GM18508 (cell line): ENCODE measurements around the gene LHX3.

Source experiments
- ATAC-seq: cut with Tn5 transposase; IDR thresholded peaks from one replicate; pipeline ENCODE4 v1.9.1; 2021; ENCODE audit warnings: moderate number of reproducible peaks; ENCODE audit not compliant: insufficient read depth, unreplicated experiment

The LHX3 gene

GRCh38 chr9:136211006-136211405 is 6.1 kb upstream of the LHX3 start:
- no peak for ATAC-seq

DNA sequence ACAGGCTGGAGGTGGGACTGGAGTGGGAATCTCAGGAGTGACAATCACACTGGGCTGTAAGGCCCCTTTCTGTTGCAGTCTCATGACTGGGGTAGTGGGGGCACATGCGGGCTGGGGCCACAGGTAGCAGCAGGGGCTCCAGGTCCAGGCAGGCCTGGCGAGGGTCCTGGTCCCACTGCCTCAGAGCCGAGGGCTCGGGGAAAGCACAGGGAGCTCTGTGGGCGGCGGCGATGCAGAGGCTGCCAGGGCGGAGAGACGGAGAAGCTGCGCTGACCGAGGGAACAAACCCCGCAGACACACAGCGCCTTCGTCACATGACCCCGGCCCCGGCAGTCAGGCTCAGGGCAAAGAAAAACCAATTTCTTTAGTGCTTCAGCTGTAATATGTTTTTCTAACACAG is 5.3 kb upstream of the LHX3 start:
- no peak for ATAC-seq

DNA sequence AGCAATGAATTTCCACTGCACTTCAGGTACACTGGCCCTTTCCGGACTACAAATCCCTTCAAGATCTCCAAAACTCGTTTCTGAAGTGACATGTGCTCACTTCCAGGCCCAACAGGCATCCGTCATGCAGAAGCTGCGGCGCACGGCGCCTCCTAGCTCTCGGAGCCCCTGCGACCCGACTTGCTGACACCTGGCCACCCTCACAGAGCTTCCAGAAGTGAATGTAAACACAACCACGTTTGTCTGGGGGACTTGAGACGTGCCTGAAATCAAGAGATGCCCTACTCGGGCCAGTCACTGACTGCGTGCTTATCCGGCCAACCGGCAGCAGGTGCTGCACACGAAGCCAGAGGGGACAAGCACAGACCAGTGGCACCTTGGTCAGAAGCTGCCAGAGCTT is 4.9 kb upstream of the LHX3 start:
- ATAC-seq = no peak

DNA sequence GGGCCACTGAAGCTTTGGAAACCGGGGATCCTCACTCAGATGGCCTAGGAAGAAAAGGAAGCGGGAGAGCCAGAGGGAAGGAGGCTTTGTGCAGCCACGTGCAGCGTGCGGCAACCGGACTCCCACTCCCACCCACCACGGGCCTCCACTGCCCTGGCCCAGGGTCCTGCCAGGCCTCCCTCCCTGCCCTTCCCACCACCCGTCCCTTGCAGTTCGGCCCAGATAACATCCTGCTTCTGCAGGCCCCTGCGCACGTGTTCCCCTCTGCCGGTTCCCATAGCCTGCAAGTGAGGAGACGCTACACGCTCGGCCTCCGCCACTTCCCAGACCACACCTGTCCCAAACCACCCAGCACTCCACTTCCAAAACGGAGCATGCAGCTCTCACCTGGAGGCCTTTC is 4.3 kb upstream of the LHX3 start:
- ATAC-seq = no peak

- ATAC-seq = no peak
These were observed 3.7 kb upstream of the LHX3 start for GRCh38 chr9:136208675-136209074.

DNA sequence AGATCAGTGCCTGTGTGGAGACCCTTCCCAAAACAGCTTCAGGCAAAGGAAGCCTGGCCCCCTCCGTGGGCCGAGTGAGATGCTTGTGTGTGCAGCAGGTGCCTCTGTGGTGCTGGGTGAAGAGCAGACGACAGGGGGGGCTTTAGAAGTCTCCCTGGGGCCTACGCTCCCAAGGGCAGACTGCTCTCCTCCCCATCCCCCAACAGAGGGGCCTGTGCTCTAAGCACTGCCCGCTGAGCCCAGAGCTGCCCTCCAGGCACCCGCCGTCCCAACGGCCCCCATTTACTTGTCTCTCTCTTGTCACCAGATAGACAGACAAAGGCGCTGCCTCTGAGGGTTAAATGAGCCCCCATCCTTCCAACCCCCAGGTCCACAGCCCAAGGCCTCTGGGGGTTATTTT is 2.7 kb upstream of the LHX3 start:
- ATAC-seq = no peak

DNA sequence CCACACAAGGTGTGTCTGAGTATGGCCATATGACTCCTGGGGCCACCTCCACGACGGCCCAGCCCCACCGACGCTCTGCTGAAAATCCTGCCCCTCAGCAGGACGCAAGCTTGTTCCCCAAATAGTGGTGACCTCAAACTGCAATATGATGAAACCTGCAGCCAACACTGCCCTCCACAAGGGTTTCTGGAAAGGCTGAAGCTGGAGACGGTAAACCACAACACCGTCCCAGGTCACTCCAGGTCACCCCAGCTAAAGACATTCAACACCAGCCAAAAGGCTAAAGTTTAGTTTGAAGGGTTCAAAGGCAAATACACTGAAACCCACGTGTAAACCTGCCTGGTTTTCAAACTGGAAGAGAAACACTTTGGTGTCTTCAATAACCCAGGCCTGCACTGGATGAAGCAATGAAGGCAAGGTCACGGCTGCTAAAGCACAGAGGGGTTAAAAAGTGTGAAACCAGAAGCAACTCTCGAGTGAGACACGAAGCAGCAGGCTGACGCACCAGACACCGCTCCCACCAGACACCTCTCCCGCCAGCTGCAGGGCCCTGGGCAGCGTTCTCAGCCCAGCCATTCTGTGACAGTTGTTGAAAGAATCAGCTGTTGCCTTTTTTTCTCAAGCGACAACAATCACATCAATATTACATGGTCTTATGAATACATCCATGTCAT is 1.8 kb upstream of the LHX3 start:
- ATAC-seq = no peak

DNA sequence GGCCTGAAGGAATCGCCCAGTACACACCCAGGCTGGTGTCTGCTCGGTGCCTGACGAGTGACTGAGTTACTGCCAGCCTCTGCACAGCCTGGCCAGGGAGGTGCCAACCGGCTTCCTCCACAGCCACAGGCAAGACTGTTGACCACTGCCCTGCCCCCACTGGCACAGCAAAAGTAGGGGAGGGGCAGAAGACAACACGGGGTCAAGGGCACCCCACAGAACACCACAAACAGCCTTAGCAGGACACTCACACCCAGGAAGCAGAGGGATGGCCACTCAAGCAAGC is 722 bp upstream of the LHX3 start:
- no peak for ATAC-seq

- no peak for ATAC-seq
These were observed 653 bp downstream of the LHX3 start for GRCh38 chr9:136204145-136204805.

- ATAC-seq = no peak
These were observed 1.4 kb downstream of the LHX3 start for GRCh38 chr9:136203408-136204144.

- no peak for ATAC-seq
These were observed 2.2 kb downstream of the LHX3 start for GRCh38 chr9:136202454-136203407.

GRCh38 chr9:136201609-136202453 is 3.1 kb downstream of the LHX3 start:
- no peak for ATAC-seq

DNA sequence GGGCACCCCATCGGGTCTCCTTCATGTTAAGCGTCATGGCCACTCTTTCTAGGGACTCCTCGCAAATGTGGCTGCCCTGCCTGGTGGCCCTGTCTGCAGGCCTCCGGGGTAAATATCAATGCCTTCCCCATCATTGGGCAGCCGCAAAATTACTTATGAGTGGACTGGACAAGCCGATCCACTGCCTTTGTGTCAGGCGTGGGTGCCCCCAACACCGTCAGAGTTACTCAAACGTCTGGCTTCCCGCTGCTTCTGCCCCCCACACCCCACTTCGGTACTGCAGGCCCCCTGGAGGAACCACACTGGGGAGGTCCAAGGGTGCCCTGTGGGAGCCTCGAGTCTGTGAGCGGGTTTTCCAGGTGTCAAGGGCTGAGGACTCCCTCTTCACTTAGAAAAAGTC is 3.8 kb downstream of the LHX3 start:
- ATAC-seq = no peak

GRCh38 chr9:136200424-136200823 is 4.5 kb downstream of the LHX3 start:
- ATAC-seq = no peak

DNA sequence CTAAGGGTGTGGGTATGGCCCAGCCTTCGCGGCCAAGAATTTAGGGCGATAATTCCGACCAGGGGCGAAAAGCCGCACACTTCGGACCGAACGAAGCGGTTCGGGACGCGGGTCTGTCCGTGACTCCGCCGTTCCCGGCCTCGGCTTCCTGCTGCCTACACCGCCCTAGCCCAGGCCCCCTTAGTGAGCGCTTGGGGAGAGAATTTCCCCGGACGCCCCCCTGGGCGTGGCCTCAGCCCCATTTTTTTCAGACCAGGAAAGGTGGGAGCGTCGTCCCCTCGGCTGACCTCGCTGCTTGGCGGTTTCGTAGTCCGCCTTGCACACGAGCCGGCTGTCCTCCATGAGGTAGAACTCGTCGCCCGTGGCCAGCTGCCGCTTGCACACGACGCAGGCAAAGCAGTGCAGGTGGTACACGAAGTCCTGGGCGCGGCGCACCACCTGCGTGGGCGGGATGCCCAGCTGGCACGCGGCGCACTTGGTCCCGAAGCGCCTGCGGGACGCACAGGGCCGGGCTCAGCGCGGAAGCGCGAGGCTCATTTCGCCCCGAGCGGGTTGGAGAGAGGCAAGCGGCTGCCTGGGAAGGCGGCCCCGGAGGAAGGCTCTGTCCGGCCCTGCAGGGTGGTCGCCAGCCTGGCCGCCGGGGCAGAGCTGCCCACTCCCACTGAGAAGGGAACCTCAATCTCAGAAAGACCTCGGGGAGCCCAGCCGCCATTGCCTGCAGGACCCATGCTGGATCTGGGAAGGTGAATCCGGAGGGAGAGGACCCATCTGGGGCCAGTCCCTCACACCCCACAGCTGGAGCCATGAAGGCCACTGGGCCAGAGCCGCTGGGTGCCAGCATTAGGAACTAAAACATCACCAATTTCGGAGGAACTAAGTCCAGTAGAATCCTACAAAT is 5.3 kb downstream of the LHX3 start:
- ATAC-seq = no peak

DNA sequence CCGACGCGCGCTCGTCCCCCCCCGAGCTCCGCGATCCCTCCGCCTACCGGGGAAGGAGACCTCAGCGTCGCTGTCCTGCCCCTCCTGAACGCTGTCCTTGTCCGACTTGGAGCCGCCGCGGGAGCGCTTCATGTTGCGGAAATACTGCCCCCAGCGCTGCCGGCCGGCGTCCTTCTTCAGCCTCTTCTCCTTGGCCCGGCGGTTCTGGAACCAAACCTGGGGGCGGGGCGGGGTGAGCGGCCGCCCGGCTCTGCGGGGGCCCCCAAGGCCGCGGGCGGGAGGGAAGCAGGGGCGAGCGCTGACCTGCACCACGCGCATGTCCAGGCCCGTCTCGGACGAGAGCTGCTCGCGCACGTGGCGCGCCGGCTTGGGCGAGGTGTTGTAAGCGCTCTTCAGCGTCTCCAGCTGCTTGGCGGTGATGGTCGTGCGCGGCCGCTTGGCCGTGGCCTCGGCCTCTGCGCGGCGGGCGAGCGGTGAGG is 6.3 kb downstream of the LHX3 start:
- ATAC-seq = no peak

- no peak for ATAC-seq
These were observed 6.9 kb downstream of the LHX3 start for GRCh38 chr9:136197930-136198604.
